H7 (cell line): Measurements from ENCODE around the gene CARD14. TPM values are rescaled to one million over a fixed set of nuclear protein-coding genes. Genes with fewer than 3 reads are reported as not detected.
"Not testable (repeated sequence)": the region's sequence is repeated elsewhere in the genome, so short reads cannot be mapped to it uniquely, and the experiment has no call there.

Source experiments
- DNase-seq: peaks from one replicate; pipeline ENCODE4 v3.0.0; 2012
- H3K27me3 ChIP-seq: 2 replicates; pipeline ENCODE4 v1.6.0; 2011; ENCODE audit warnings: mild to moderate bottlenecking, low read length; ENCODE audit not compliant: control insufficient read depth, insufficient read depth
- H3K36me3 ChIP-seq: replicated peaks from 2 replicates; pipeline ENCODE4 v1.5.1; 2011; ENCODE audit warnings: low read length; ENCODE audit not compliant: control insufficient read depth, insufficient read depth
- H3K4me3 ChIP-seq: 2 replicates; pipeline ENCODE4 v1.5.1; 2011; ENCODE audit warnings: low read depth, mild to moderate bottlenecking, control low read depth, low read length, moderate library complexity; ENCODE audit not compliant: insufficient read depth
- total RNA-seq: library from RNA; depleted of rRNA; stranded (reverse); fragments of >200 nt; shearing (Covaris generic); gene quantifications from 2 replicates; pipeline ENCODE4 v1.2.3, GENCODE V29; 2014

CARD14 gene
- total RNA-seq, 1 experiment from 2014 or later = 0.55 TPM

GRCh38 chr17:80185968-80186367 lies 16.1 kb downstream of the CARD14 start:
- Histone ChIP-seq H3K4me3 (no peak overlapping the region), H3K27me3 (no peaks in the 10 kb centered on the region), H3K36me3 (no peaks in the 10 kb centered on the region)
- DNase-seq = peak; percentile 66

- no peaks in the 10 kb centered on the region for H3K36me3 ChIP-seq
Measured at GRCh38 chr17:80187090-80187489, 17.3 kb downstream of the CARD14 start.

GRCh38 chr17:80187515-80187941 lies 17.7 kb downstream of the CARD14 start:
- no peak for DNase-seq
- Histone ChIP-seq H3K27me3 (no peaks in the 10 kb centered on the region), H3K4me3 (no peak overlapping the region), H3K36me3 (no peaks in the 10 kb centered on the region)

More at GRCh38 chr17:80187090-80187489, 17.3 kb downstream of the CARD14 start:
- DNase-seq = no peak
- no peaks in the 10 kb centered on the region for H3K27me3 ChIP-seq
- H3K4me3 ChIP-seq = no peak overlapping the region

- no peak for DNase-seq
- Histone ChIP-seq H3K36me3 (no peaks in the 10 kb centered on the region), H3K4me3 (no peak overlapping the region), H3K27me3 (no peaks in the 10 kb centered on the region)
Measured at GRCh38 chr17:80189611-80190010, 19.8 kb downstream of the CARD14 start.

GRCh38 chr17:80190716-80191115 lies 20.9 kb downstream of the CARD14 start:
- DNase-seq = no peak
- Histone ChIP-seq H3K27me3 (no peaks in the 10 kb centered on the region), H3K4me3 (no peak overlapping the region), H3K36me3 (no peaks in the 10 kb centered on the region)

- H3K4me3 ChIP-seq = no peak overlapping the region
- H3K27me3 ChIP-seq = no peaks in the 10 kb centered on the region
- peak; percentile 87 for DNase-seq
- H3K36me3 ChIP-seq = no peaks in the 10 kb centered on the region
Measured at GRCh38 chr17:80191192-80191591, 21.4 kb downstream of the CARD14 start.

- H3K4me3 ChIP-seq = no peak overlapping the region
- no peak for DNase-seq
- no peaks in the 10 kb centered on the region for H3K36me3 ChIP-seq
- H3K27me3 ChIP-seq = no peaks in the 10 kb centered on the region
Measured at GRCh38 chr17:80191865-80192661, 22.2 kb downstream of the CARD14 start.

GRCh38 chr17:80195141-80195540 lies 25.3 kb downstream of the CARD14 start:
- no peak overlapping the region for H3K4me3 ChIP-seq
- H3K36me3 ChIP-seq = no peaks in the 10 kb centered on the region
- H3K27me3 ChIP-seq = no peaks in the 10 kb centered on the region
- no peak for DNase-seq

GRCh38 chr17:80195671-80196529 lies 26.1 kb downstream of the CARD14 start:
- H3K4me3 ChIP-seq = no peak overlapping the region
- peak; percentile 89 for DNase-seq
- H3K27me3 ChIP-seq = no peaks in the 10 kb centered on the region
- H3K36me3 ChIP-seq = no peaks in the 10 kb centered on the region

- Histone ChIP-seq H3K4me3 (no peak overlapping the region), H3K27me3 (no peaks in the 10 kb centered on the region), H3K36me3 (no peaks in the 10 kb centered on the region; the same call in 1 of the 2 replicates)
- no peak for DNase-seq
Measured at GRCh38 chr17:80196652-80197051, 26.8 kb downstream of the CARD14 start.

- no peaks in the 10 kb centered on the region for H3K27me3 ChIP-seq
- H3K36me3 ChIP-seq = no peaks in the 10 kb centered on the region; the same call in 1 of the 2 replicates
- no peak overlapping the region for H3K4me3 ChIP-seq
- peak; percentile 73 for DNase-seq
Measured at GRCh38 chr17:80198144-80198661, 28.4 kb downstream of the CARD14 start.

GRCh38 chr17:80199295-80199694 lies 29.5 kb downstream of the CARD14 start:
- H3K36me3 ChIP-seq, H3K4me3 ChIP-seq, H3K27me3 ChIP-seq, DNase-seq: not testable (repeated sequence)

- no peak for DNase-seq
- Histone ChIP-seq H3K36me3 (no peaks in the 10 kb centered on the region; the same call in 1 of the 2 replicates), H3K27me3 (no peaks in the 10 kb centered on the region)
Measured at GRCh38 chr17:80201446-80201845, 31.6 kb downstream of the CARD14 start.

GRCh38 chr17:80202197-80202596 lies 32.4 kb downstream of the CARD14 start:
- H3K4me3 ChIP-seq = no peak overlapping the region
- no peaks in the 10 kb centered on the region; the same call in 1 of the 2 replicates for H3K36me3 ChIP-seq
- DNase-seq = no peak
- H3K27me3 ChIP-seq = no peaks in the 10 kb centered on the region

More at GRCh38 chr17:80201446-80201845, 31.6 kb downstream of the CARD14 start:
- H3K4me3 ChIP-seq = no peak overlapping the region
